Neural progenitor cell (in vitro differentiated cells): Measurements from ENCODE around the gene ANAPC15. TPM values are rescaled to one million over a fixed set of nuclear protein-coding genes. Genes with fewer than 3 reads are reported as not detected.

ENCODE experiments used
- DNase-seq: peaks from one replicate; pipeline ENCODE4 v3.0.0-alpha.2; 2016; ENCODE audit warnings: low spot score
- H2AFZ ChIP-seq: fragments of 200-600 bp; sonication (generic); replicated peaks from 2 replicates; pipeline ENCODE4 v1.6.1; 2016; ENCODE audit warnings: antibody characterized with exemption
- H3F3A ChIP-seq: fragments of 200-600 bp; sonication (generic); 2 replicates; pipeline ENCODE4 v1.6.1; 2016; ENCODE audit warnings: antibody characterized with exemption, low read depth
- H3K27ac ChIP-seq: fragments of 200-600 bp; sonication (generic); 2 replicates; pipeline ENCODE4 v1.5.1; 2016; ENCODE audit warnings: mild to moderate bottlenecking
- H3K27me3 ChIP-seq: fragments of 200-600 bp; sonication (generic); 2 replicates; pipeline ENCODE4 v1.6.1; 2016; ENCODE audit warnings: mild to moderate bottlenecking, moderate library complexity
- H3K36me3 ChIP-seq: fragments of 200-600 bp; sonication (generic); 2 replicates; pipeline ENCODE4 v1.5.1; 2016
- H3K4me1 ChIP-seq: fragments of 200-600 bp; sonication (generic); 2 replicates; pipeline ENCODE4 v1.6.1; 2016; ENCODE audit warnings: mixed run types
- H3K4me2 ChIP-seq: fragments of 200-600 bp; sonication (generic); 2 replicates; pipeline ENCODE4 v1.6.1; 2016
- H3K4me3 ChIP-seq: fragments of 200-600 bp; sonication (generic); 2 replicates; pipeline ENCODE4 v1.5.1; 2016
- H3K79me2 ChIP-seq: fragments of 200-600 bp; sonication (generic); 2 replicates; pipeline ENCODE4 v1.6.1; 2016; ENCODE audit warnings: low read depth
- H3K9ac ChIP-seq: fragments of 200-600 bp; sonication (generic); 2 replicates; pipeline ENCODE4 v1.6.1; 2016
- H3K9me3 ChIP-seq: fragments of 200-600 bp; sonication (generic); 2 replicates; pipeline ENCODE4 v1.5.1; 2016; ENCODE audit warnings: low read depth
- H4K20me1 ChIP-seq: fragments of 200-600 bp; sonication (generic); 2 replicates; pipeline ENCODE4 v1.6.1; 2016; ENCODE audit warnings: low read depth
- H3K27ac Mint-ChIP-seq: 3 replicates; pipeline ENCODE4 v1.8.0; 2021; ENCODE audit warnings: mixed read lengths
- H3K27me3 Mint-ChIP-seq: 2 replicates; pipeline ENCODE4 v1.8.0; 2022; ENCODE audit warnings: low read depth, mild to moderate bottlenecking, inconsistent platforms, moderate library complexity, mixed read lengths; ENCODE audit not compliant: insufficient read depth
- H3K36me3 Mint-ChIP-seq: 3 replicates; pipeline ENCODE4 v1.8.0; 2021; ENCODE audit warnings: mixed read lengths
- H3K4me1 Mint-ChIP-seq: 3 replicates; pipeline ENCODE4 v1.8.0; 2021; ENCODE audit warnings: mixed read lengths
- H3K4me3 Mint-ChIP-seq: 3 replicates; pipeline ENCODE4 v1.8.0; 2021; ENCODE audit warnings: mild to moderate bottlenecking, moderate library complexity, mixed read lengths
- H3K9me3 Mint-ChIP-seq: 3 replicates; pipeline ENCODE4 v1.8.0; 2020; ENCODE audit warnings: mixed read lengths
- CTCF ChIP-seq: fragments of 200-600 bp; sonication (generic); IDR thresholded peaks from 2 replicates; pipeline ENCODE4 v1.5.1; 2017; ENCODE audit warnings: antibody characterized with exemption, mild to moderate bottlenecking
- EZH2 ChIP-seq: fragments of 200-600 bp; sonication (generic); IDR thresholded peaks from 2 replicates; pipeline ENCODE4 v1.6.1; 2017; ENCODE audit warnings: antibody characterized with exemption, mild to moderate bottlenecking, moderate library complexity
- EZH2phosphoT487 ChIP-seq: fragments of 200-600 bp; sonication (generic); IDR thresholded peaks from 2 replicates; pipeline ENCODE4 v1.6.1; 2017; ENCODE audit warnings: antibody characterized with exemption
- microRNA-seq: library from miRNA; unstranded; fragments of <30 nt; microRNA quantifications from one replicate; pipeline ENCODE4, GENCODE V29; 2016
- small RNA-seq: library from RNA; depleted of rRNA; stranded (forward); fragments of <200 nt; gene quantifications from one replicate; pipeline ENCODE3, GENCODE V24; 2015
- total RNA-seq: library from RNA; depleted of rRNA; stranded (reverse); fragments of >200 nt; gene quantifications from 2 replicates; pipeline ENCODE4 v1.2.3, GENCODE V29; 2015; ENCODE audit warnings: low replicate concordance

Gene ANAPC15
- total RNA-seq, 1 donor from 2014 or later, result 45.6 TPM

- no peak overlapping the region for H2AFZ ChIP-seq
- Mint-ChIP-seq H3K4me1 (peaks cover 7% of the 10 kb centered on the region), H3K9me3 (no peaks in the 10 kb centered on the region), H3K36me3 (peaks cover 7% of the 10 kb centered on the region), H3K4me3 (no peak overlapping the region), H3K27me3 (peaks cover 2% of the 10 kb centered on the region), H3K27ac (no peak overlapping the region)
- H3F3A ChIP-seq, result peaks cover 7% of the 10 kb centered on the region
- no peak overlapping the region for H3K27ac ChIP-seq
- H3K27me3 ChIP-seq, result no peaks in the 10 kb centered on the region
- TF ChIP-seq EZH2, result no peak
- TF ChIP-seq EZH2phosphoT487, result no peak
- TF ChIP-seq CTCF, result no peak
- DNase-seq, result no peak
- H3K4me1 ChIP-seq, result peaks cover 7% of the 10 kb centered on the region
- no peaks in the 10 kb centered on the region for H3K36me3 ChIP-seq
- no peak overlapping the region for H3K9ac ChIP-seq
- no peaks in the 10 kb centered on the region for H3K9me3 ChIP-seq
- peaks cover 100% of the 10 kb centered on the region for H3K79me2 ChIP-seq
- H3K4me2 ChIP-seq, result no peak overlapping the region
- peaks cover 22% of the 10 kb centered on the region for H4K20me1 ChIP-seq
- no peak overlapping the region for H3K4me3 ChIP-seq
These were observed 50.6 kb downstream of the ANAPC15 start for GRCh38 chr11:72061739-72062396.

Small RNA genes lying within 50 kb of the gene (microRNA-seq; reads per million reads assigned to microRNA genes)
- gene MIR3165, result not detected

Small RNA genes lying within 50 kb of the gene (small RNA-seq; reads per million reads assigned to genes)
- gene MIR3165, result not detected

Other genes with a start within 250 kb of the ANAPC15 start
- not detected in 2 replicates for gene DEFB131B, start 234.2 kb downstream of the ANAPC15 start, total RNA-seq
- 6.6 and 14.8 TPM in 2 replicates for gene XNDC1N, start 184.1 kb downstream of the ANAPC15 start, total RNA-seq
- gene RNF121, start 183.6 kb downstream of the ANAPC15 start, total RNA-seq, result 16.7 and 31.8 TPM in 2 replicates
- gene IL18BP, start 113.8 kb downstream of the ANAPC15 start, total RNA-seq, result 7.5 and 10.3 TPM in 2 replicates
- 130 and 337 TPM in 2 replicates for gene NUMA1, start 32.2 kb downstream of the ANAPC15 start, total RNA-seq
- gene LRRC51, start 31.8 kb downstream of the ANAPC15 start, total RNA-seq, result 10.5 and 15.0 TPM in 2 replicates
- gene LAMTOR1, start 9.4 kb downstream of the ANAPC15 start, total RNA-seq, result 41.6 and 73.2 TPM in 2 replicates
- gene TOMT, start 6.8 kb downstream of the ANAPC15 start, total RNA-seq, result not detected in 2 replicates
- gene FOLR3, start 23.0 kb upstream of the ANAPC15 start, total RNA-seq, result not detected in 2 replicates
- 3.6 and 9.6 TPM in 2 replicates for gene FOLR1, start 79.4 kb upstream of the ANAPC15 start, total RNA-seq
- gene FOLR2, start 104.1 kb upstream of the ANAPC15 start, total RNA-seq, result not detected in 2 replicates
- 30.8 and 64.8 TPM in 2 replicates for gene INPPL1, start 112.1 kb upstream of the ANAPC15 start, total RNA-seq
- gene PHOX2A, start 131.5 kb upstream of the ANAPC15 start, total RNA-seq, result not detected in 2 replicates